Stimulated activated CD4-positive, alpha-beta T cell treated with anti-CD3 and anti-CD28 coated beads, Interleukin-12 subunit alpha, Interleukin-12 subunit beta, amount 100 ng/mL, for 4 hours (primary cell): Measurements from ENCODE around the gene TTC21A.
"Not testable (repeated sequence)": the region's sequence is repeated elsewhere in the genome, so short reads cannot be mapped to it uniquely, and the experiment has no call there.

Source experiments
- DNase-seq: peaks from one replicate; pipeline ENCODE4 v3.0.0-alpha.2; 2020

The TTC21A gene

GRCh38 chr3:39153977-39154279, 46.4 kb downstream of the TTC21A start:
- DNase-seq, result no peak

- DNase-seq, result no peak
These were observed 47.0 kb downstream of the TTC21A start for GRCh38 chr3:39154280-39155021.

GRCh38 chr3:39156421-39156820, 48.9 kb downstream of the TTC21A start:
- no peak for DNase-seq

GRCh38 chr3:39157359-39157758, 49.9 kb downstream of the TTC21A start:
- no peak for DNase-seq

GRCh38 chr3:39158148-39158715, 50.8 kb downstream of the TTC21A start:
- DNase-seq, result no peak

- no peak for DNase-seq
These were observed 56.9 kb downstream of the TTC21A start for GRCh38 chr3:39164414-39164813.

GRCh38 chr3:39165518-39165917, 58.0 kb downstream of the TTC21A start:
- no peak for DNase-seq

- DNase-seq, result no peak
These were observed 58.7 kb downstream of the TTC21A start for GRCh38 chr3:39166134-39166710.

- DNase-seq, result no peak
These were observed 59.6 kb downstream of the TTC21A start for GRCh38 chr3:39166932-39167532.

GRCh38 chr3:39168156-39168780, 60.8 kb downstream of the TTC21A start:
- no peak for DNase-seq

- no peak for DNase-seq
These were observed 62.2 kb downstream of the TTC21A start for GRCh38 chr3:39169712-39170111.

GRCh38 chr3:39170461-39170860, 63.0 kb downstream of the TTC21A start:
- no peak for DNase-seq

- not testable (repeated sequence) for DNase-seq
These were observed 63.4 kb downstream of the TTC21A start for GRCh38 chr3:39170877-39171276.

- no peak for DNase-seq
These were observed 64.4 kb downstream of the TTC21A start for GRCh38 chr3:39171860-39172259.

GRCh38 chr3:39173318-39174125, 66.0 kb downstream of the TTC21A start:
- DNase-seq, result no peak

GRCh38 chr3:39176025-39176714, 68.7 kb downstream of the TTC21A start:
- DNase-seq, result no peak

- peak; percentile 70 for DNase-seq
These were observed 70.3 kb downstream of the TTC21A start for GRCh38 chr3:39177708-39178332.

GRCh38 chr3:39178553-39178952, 71.1 kb downstream of the TTC21A start:
- no peak for DNase-seq

- DNase-seq, result no peak
These were observed 72.7 kb downstream of the TTC21A start for GRCh38 chr3:39180183-39180545.

GRCh38 chr3:39180546-39181346, 73.3 kb downstream of the TTC21A start:
- DNase-seq, result peak; percentile 85
